Choroid plexus epithelial cell (primary cell): ENCODE results near the gene MT1F.

Source experiments
- DNase-seq: peaks from one replicate; pipeline ENCODE4 v3.0.0-alpha.2; 2010; ENCODE audit warnings: low read depth
- H3K4me3 ChIP-seq: 2 replicates; pipeline ENCODE4 v1.5.1; 2011; ENCODE audit warnings: low read depth, mild to moderate bottlenecking, control low read depth, low read length, moderate library complexity
- TF ChIP-seq, protein P1 (sequence below): conservative IDR thresholded peaks from 2 replicates; pipeline ENCODE4 v1.5.1; 2011; ENCODE audit warnings: low read depth, mild to moderate bottlenecking, control low read depth, inconsistent platforms, low read length, moderate library complexity

MT1F gene

DNA sequence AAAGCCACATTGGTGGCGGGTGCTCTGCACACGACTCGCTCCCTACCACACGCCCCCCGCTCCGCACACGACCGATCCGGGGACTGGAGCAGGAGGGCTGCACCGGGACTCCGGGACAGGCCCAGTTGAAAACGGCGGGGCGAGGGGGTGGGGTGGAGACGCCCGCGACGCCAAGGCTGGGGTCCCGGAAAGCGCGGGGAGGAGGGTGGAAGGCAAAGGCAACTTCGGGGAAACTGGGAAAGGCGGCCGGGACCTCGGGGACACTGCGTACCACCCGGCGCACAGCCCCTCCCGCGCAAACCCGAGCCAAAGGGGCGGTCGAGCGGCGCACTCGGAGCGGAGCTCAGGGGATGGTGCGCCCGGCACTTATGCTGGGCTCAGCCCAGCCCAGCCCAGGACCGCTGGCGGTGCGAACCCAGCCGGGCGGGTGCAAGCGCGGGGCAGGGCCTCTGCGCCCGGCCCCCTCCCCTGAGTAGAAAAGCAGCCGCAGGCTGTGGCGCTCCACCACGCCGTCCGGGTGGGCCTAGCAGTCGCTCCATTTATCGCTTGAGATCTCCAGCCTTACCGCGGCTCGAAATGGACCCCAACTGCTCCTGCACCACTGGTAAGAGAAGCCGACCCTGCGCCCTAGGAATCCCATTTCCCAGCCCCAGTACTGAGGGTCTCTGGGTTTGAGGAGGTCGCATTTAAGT lies 25.5 kb upstream of the MT1F start, which contains the start of gene MT1M:
TSS of gene MT1M (plus strand) at position 504 of the 692 bp plus-strand sequence. CDS start at position 577, 73 bp downstream.
- peak within 1 kb of the TSS; percentile 53 for H3K4me3 ChIP-seq
- no peak for DNase-seq
- TF ChIP-seq, protein P1, sequence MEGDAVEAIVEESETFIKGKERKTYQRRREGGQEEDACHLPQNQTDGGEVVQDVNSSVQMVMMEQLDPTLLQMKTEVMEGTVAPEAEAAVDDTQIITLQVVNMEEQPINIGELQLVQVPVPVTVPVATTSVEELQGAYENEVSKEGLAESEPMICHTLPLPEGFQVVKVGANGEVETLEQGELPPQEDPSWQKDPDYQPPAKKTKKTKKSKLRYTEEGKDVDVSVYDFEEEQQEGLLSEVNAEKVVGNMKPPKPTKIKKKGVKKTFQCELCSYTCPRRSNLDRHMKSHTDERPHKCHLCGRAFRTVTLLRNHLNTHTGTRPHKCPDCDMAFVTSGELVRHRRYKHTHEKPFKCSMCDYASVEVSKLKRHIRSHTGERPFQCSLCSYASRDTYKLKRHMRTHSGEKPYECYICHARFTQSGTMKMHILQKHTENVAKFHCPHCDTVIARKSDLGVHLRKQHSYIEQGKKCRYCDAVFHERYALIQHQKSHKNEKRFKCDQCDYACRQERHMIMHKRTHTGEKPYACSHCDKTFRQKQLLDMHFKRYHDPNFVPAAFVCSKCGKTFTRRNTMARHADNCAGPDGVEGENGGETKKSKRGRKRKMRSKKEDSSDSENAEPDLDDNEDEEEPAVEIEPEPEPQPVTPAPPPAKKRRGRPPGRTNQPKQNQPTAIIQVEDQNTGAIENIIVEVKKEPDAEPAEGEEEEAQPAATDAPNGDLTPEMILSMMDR: no peak

DNA sequence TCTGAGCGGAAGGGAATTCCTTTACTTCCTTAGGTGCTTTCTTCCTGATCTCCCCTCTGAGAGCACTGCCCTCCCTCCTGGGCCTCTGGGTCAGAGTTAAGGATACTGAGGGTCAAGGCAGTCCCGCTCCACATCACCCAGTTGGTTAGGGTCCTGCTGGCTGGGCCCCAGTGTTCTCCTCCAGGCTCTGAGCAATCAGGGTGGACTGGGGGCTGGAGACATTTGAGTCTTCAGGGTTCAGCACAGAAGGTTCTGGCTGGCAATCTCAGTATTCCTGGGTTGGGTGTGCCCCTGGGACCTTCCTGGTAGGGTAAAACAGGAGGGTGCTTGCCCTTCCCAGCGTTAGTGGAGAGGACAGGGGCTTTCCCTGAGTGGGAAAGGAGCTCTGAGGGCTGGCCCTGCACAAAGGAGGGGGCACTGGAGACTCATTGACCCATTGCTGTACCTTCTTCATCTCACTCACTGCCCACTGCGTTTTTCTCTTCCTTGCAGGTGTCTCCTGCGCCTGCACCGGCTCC lies 24.9 kb upstream of the MT1F start:
- H3K4me3 ChIP-seq: peak overlapping the region; percentile 53
- no peak for DNase-seq
- TF ChIP-seq, protein P1: no peak

DNA sequence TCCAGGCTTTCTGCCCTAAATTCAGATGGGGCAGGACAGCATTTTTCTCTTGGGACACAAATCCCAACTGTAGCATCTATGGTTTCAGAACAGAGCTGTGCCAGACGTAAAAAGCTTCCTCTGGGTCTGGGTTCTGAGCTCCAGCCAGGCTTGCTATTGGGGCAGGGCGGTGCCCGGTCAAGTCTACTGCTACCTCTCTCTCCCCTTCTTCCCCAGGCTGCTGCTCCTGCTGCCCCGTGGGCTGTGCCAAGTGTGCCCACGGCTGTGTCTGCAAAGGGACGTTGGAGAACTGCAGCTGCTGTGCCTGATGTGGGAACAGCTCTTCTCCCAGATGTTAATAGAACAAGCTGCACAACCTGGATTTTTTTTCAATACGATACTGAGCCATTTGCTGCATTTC lies 24.2 kb upstream of the MT1F start:
- DNase-seq: no peak
- TF ChIP-seq, protein P1: no peak
- no peak overlapping the region for H3K4me3 ChIP-seq

DNA sequence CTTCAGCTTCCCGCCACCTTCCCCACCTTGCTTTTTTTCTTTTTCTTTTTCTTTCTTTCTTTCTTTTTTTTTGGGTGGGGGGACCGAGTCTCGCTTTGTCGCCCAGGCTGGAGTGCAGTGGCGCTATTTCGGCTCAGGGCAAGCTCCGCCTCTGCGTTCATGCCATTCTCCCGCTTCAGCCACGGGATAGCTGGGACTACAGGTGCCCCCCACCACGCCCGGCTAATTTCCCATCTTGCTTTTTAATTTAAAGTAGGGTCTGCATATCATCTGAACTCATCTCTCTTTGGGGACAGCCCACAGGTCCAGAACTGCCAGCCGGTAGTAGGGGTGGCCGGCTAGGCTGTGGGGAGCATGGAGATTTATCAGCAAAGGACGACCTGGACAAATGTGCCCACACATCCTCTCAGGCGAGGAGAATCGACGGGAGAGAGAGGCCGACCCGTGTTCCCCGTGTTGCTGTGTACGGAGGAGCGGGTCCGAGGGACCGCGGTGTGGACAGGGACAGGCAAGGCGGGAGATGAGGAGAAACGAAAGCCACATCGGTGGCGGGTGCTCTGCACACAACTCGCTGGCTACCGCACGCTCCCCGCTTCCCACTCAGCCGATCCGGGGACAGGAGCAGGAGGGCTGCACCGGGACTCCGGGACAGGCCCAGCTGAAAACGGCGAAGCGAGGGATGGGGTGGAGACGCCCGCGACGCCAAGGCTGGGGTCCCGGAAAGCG lies 22.9 kb upstream of the MT1F start:
- no peak for DNase-seq
- TF ChIP-seq, protein P1: no peak
- peak overlapping the region; percentile 45 for H3K4me3 ChIP-seq

DNA sequence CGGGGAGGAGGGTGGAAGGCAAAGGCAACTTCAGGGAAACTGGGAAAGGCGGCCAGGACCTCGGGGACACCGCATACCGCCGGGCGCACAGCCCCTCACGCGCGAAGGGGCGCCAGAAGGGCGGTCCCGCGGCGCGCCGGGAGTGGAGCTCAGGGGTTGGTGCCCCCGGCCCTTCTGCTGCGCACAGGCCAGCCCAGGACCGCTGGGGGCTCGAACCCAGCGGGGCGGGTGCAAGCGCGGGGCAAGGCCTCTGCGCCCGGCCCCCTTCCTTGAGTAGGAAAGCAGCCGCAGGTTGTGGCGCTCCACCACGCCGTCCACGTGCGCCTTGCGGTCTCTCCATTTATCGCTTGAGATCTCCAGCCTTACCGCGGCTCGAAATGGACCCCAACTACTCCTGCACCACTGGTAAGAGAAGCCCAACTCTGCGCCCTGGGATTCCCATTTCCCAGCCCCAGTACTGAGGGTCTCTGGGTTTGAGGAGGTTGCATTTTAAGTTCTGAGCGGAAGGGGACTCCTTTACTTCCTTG lies 22.3 kb upstream of the MT1F start:
- no peak for DNase-seq
- TF ChIP-seq, protein P1: no peak
- peak overlapping the region; percentile 45 for H3K4me3 ChIP-seq

DNA sequence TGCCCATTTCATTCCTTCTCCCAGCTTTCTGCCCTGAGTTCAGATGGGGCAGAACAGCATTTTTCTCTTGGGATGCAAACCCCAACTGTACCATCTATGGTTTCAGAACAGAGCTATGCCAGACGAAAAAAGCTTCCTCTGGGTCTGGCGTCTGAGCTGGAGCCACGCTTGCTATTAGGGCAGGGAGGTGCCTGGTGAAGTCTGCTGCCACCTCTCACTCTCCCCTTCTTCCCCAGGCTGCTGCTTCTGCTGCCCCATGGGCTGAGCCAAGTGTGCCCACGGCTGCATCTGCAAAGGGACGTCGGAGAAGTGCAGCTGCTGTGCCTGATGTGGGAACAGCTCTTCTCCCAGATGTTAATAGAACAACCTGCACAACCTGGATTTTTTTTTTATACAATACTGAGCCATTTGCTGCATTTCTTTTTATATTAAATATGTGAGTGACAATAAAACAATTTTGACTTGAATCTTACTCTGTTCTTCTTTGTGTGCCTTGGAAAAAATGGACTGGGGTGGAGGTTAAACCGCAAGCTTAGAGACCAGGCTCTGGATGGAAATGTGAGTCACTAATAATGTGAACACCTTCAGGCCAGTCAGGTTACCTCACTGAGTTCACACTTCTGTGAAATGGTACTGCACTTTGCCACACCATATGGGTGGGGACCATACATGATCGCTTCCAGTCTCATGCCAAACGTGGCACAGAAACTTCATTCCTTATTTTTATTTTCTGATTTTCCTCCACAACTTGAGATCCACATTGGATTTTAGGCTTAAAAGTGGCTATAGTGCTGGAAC lies 20.9 kb upstream of the MT1F start:
- TF ChIP-seq, protein P1: no peak
- H3K4me3 ChIP-seq: no peak overlapping the region
- DNase-seq: no peak
